ENCODE data around the gene MSH3.

GRCh38 chr5:80607343-80607742, 47.1 kb upstream of the MSH3 start:
- TF ChIP-seq CEBPB (IDR thresholded peaks at IDR 0.05) = no peak
- TF ChIP-seq JUN (IDR thresholded peaks at IDR 0.05) = no peak
- TF ChIP-seq CTCF (IDR thresholded peaks at IDR 0.05) = no peak
- no peak for TF ChIP-seq RCOR1 (IDR thresholded peaks at IDR 0.05; ENCODE audit: low read depth, low read length)
- TF ChIP-seq ZFP36 (IDR thresholded peaks at IDR 0.05; ENCODE audit: borderline replicate concordance, partially characterized antibody) = no peak
- no peak for TF ChIP-seq POLR2AphosphoS2 (conservative IDR thresholded peaks at IDR 0.05; ENCODE audit: low read length)
- TF ChIP-seq REST (IDR thresholded peaks at IDR 0.05) = no peak
- no peak for TF ChIP-seq MAZ (IDR thresholded peaks at IDR 0.05; ENCODE audit: borderline replicate concordance, low read depth, low read length)
- no peak for TF ChIP-seq CHD2 (IDR thresholded peaks at IDR 0.05; ENCODE audit: low read length, partially characterized antibody)
- TF ChIP-seq POLR2A (IDR thresholded peaks at IDR 0.05; ENCODE audit: low read length) = no peak
- TF ChIP-seq EP300 (IDR thresholded peaks at IDR 0.05) = no peak
